ENCODE data around the gene ZC2HC1B.
A peak's percentile ranks its signal among the peaks of the same experiment; 100 is the strongest.

ZC2HC1B gene

GRCh38 chr6:143936347-143936746 is 72.1 kb downstream of the ZC2HC1B start:
- no peak for DNase-seq

DNA sequence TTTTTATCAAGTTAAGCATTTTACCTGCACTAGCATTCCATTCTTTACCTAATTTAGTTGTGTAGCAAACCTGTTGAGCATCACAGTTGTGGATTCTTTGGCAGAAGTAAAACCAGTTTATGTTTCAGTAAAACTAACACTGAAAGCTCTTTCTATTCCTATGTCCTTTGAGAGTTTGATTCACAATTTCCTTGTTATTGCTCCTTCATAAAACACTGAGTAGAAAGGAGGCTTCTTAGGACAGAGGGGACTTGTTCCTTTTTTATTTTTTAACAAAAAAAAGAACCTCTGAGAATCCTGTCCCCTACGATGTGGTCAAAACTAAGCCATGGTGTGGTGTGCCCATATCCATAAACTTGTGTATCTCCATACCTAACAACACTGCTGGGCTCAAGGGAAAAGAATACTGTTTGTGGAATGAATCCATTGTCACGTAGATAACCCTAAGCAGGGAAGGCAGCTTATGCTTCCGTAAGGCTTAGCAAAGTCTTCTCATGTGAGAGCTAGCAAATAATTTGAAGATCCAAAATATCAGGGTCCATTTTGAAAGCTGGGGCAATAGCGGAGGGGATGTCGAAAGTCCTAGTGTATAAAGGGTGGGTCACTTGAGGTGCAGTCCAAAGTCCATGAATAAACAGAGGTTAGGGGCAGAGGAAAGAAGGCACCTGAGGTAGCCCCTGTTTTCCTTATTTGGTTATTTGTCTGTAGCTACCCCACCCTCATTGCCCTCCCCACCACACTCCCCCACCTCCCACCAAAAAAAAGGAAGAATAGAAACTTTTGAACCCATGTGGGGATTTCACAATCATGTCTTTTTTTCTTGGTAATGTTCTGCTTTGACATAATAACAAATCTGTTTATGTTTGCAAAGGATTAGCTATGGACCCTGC is 72.7 kb downstream of the ZC2HC1B start:
- no peak for DNase-seq

DNA sequence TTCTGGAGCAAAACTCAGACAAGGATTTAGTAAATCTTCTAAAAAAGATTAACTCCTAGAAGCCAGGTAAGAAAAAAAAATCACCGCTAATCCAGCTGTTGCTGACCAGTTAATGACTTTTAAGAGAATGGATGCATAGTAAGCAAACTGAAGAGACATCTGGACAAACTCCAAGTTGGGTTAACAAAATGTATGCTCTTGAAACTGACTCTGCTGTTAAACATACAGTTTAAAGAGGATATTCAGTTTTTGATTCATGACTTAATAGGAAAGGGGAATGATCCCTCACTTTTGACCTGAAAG is 73.3 kb downstream of the ZC2HC1B start:
- no peak for DNase-seq

GRCh38 chr6:143939364-143939763 is 75.1 kb downstream of the ZC2HC1B start:
- no peak for DNase-seq

DNA sequence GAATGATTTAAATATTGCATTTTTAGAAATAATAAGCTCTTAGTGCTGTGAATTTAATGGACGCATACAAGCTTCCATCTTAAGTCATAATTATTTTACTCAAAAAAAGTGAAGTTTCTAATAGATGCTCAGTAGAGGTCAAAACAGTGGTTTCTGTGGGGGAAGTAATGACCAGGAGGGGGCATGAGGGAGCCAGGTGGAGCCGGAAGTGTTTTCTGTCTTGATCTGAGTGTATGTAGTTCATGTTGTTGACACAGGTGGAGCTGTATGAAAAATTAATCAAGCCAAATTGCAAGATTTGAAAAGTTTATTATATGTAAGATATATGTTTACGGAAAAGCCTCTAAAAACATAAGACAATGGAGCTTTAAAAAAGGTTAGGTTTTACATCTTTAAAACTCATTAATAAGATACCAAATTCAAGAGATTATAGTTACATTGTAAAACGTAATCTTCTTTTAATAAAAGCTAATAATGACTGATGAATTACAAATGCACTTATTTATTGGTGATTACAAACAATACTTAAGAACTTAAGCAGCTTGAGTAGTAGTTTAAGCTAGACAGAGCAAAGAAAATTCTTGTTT is 75.8 kb downstream of the ZC2HC1B start:
- DNase-seq, result peak; percentile 78

DNA sequence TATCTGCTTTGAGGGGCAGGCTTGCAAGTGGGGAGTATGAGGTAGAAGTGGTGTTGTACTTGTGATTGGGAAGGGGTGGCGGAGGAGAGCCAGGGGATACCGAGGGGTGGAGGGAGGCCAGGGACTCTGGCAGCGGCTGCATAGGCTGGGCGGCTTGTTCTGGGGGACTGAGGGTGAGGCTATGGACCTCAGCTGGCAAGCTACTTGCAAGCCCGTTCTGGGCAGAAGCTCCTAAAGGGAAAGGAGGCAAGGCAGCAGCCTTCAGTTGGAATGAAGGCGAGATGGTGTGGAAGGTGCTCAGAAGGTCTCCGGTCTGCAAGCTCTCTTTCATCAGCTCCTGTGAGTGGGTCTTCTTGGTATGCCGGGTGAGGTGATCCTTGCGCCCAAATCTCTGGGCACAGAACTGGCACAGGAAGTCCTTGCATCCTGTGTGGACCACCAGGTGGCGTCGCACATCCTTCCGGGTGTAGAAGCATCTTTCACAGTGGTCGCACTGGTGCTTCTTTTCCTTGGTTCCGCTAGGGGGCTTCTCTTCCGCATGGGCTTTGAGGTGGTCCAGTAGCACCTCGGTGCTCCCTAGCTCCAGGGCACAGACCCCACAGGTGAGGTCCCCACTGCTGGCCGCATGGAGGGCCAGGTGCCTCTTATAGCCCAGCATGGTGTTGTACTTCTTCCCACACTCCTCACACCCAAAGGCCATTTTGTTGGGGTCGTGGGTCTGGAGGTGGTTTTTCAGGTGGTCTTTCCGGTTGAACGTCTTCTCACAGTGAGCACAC is 77.8 kb downstream of the ZC2HC1B start:
- peak; percentile 82 for DNase-seq

GRCh38 chr6:143948208-143948607 is 83.9 kb downstream of the ZC2HC1B start:
- no peak for DNase-seq

- DNase-seq, result no peak
Measured at GRCh38 chr6:143949535-143949934, 85.3 kb downstream of the ZC2HC1B start.

- DNase-seq, result no peak
Measured at GRCh38 chr6:143949962-143950361, 85.7 kb downstream of the ZC2HC1B start.

DNA sequence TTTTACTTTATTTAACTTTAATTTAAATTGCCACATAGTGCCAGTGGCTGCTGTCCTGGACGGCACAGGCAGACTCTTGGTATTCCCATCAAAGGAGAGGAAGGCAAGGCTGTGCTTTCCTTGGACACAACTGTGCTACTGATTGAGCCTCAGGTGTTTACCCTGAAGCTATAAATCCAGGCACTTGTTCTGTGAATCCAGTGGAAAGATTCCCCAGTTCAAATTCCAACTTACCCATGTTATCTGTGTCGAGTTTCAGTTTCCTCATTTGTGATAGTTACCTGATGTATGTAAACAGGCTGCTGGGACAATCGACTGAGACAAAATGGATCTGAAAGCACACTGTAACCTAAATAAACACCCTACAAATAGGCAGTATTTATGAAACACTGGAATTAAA is 86.6 kb downstream of the ZC2HC1B start:
- no peak for DNase-seq

DNA sequence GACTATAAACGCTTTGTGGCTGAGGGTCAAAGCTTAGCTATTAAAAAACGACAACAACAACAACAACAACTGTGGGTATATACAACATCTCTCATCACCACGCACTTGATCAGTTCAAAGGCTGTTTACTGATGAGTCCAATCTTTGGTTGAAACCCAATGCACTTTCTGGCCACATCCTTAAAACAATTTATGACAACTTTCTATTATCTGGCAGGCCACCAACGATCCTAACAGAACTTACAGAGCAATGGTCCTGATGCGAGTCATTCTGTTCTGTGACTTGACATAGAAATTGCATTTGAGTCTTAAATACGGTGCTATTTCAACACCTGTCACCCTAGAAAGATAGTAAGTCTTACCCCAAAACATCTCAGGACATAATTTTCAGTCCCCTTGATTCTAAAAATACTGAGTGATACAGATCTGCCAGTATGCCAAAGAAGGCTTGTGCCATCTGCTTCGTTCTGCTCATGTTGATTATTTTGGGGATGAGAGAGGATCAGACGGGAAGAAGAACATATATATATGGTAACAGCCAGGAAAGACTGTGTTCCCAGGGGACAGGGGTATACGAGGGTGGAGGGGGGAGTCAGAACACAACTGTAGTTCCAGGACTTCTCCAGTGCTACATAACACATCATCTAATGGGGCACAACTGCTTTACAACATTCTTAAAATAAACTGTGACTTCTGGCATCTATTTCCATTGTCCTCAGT is 87.9 kb downstream of the ZC2HC1B start:
- no peak for DNase-seq

DNA sequence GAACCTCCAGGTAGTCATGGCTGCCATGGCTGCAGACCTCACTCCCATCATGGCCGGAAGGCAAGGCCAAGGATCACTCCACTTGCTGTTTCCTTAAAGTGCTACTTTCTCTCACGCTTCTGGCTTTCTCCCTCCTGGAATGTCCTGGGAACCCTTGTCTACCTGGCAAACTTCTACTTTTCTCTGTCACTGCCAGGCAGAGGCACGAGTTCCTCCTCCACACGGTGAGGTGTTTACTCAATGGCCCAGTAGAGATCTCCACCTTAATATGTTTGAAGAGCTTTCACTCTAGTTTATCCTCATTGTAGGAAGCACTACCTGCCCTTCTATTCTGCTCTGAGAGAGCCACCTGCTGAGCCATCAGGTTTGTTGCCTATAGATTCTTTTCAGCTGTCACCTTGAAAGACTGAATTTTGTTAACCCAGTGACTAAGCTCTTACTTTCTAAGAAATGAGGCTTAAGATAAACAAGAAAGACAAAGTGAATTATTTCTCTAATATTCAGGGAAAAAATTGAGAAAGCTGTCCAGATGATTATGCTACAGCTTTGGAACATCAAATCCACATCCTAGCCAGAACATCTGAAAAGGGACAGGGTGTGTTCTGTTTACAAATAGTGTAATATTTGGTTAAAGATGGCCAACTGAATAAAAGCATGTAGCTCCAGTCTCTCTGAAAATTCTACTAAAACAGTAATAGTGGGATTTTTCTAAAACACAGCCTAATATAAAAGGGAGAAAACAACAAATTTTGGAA is 88.8 kb downstream of the ZC2HC1B start:
- DNase-seq, result no peak

DNA sequence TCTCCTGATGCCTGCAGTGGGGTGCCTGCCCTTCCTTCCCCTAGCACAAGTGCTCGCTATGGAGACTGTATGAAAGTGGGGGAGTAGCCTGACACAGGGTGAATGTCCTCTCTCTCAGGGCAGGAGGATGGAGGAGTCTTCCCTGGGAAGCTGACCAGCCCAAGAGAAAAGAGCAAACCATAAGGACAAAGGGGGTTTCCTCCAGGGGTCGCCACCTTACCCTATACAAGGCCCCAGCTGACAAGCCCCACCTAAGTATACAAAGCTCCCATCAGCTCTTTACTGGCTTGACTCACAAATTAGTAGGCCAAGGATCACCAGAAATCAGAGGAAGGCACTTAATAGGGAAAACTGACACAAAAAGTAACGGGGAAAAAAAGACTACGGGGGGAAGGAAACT is 89.6 kb downstream of the ZC2HC1B start:
- no peak for DNase-seq

DNA sequence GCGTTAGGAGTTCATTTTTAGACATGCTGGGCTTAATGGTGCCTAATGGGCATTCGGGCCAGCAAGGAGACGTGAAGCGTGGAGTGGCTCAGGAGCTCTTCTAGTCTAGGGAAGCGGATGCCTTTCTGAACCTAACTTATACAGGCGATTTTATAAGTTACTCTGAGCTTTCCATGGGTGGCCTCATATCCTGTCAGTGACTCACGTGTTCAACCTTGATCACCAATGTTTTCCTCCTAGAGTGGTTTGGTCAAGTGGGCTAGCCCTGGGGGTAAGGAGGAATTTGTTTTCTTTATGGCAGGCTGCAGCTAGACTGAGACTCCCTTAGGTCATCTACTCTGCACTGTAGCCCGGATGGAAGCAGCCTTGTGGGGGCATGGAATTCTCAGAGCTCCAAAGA is 91.7 kb downstream of the ZC2HC1B start:
- no peak for DNase-seq

DNA sequence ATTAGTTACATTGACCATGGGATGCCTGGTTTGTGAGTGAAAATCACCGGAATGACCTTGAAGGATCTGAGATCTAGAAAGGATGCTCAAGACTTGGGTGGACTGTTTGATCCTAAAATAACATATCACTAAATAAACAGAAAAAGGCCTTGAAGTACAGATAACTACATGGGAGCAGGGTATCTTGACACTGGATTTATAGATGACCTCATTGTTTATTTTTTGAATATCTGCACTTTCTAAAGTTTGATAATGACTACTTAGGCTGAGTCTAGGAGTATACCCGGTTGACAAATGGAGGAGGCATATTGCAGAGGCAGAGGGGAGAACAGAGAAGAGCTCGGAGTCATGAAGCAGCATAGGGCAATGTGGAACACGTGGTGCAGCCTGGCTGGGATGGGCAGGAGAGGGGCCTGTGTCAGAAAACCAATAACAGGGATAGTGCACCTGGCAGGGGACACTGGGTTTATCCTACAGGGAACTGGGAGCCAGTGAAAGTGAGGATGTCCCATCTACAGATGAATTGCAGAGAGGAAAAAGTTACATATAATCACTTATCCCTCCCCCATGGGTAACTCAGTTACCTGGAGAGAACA is 93.5 kb downstream of the ZC2HC1B start:
- no peak for DNase-seq

DNA sequence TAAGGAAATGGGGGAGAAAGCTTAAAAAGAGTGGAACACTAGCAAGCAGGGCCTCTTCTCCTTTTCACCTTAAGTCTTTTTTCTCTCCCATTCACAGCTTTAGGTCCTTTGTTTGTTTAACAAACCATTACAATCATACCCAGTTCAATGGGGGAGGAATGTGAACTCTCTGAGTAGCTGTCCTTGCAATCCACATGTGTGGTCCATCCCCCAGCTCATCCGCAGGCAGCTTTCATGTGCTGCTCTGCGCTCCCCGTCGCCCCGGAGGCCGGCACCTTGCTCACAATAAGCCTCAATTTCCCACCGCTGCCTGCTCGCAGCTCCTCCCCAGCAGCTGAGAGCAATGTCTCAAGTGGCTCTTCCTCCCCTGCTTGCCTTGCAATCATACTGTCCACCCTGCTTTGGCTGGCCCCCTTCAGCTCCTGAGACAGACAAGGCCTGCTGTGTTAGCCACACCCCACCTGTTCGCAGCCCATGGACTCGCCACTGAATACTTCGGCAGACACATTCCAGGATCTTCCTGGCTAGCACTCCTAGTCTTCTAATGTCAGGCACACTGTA is 94.6 kb downstream of the ZC2HC1B start:
- DNase-seq, result no peak

- DNase-seq, result no peak
Measured at GRCh38 chr6:143959927-143960326, 95.7 kb downstream of the ZC2HC1B start.

GRCh38 chr6:143961066-143961465 is 96.8 kb downstream of the ZC2HC1B start:
- no peak for DNase-seq

- no peak for DNase-seq
Measured at GRCh38 chr6:143961886-143962878, 97.9 kb downstream of the ZC2HC1B start.

GRCh38 chr6:143963158-143963919 is 99.1 kb downstream of the ZC2HC1B start:
- DNase-seq, result no peak
